Measurements from ENCODE around the gene RFK.
"Not testable (repeated sequence)": the region's sequence is repeated elsewhere in the genome, so short reads cannot be mapped to it uniquely, and the experiment has no call there.

The RFK gene

DNA sequence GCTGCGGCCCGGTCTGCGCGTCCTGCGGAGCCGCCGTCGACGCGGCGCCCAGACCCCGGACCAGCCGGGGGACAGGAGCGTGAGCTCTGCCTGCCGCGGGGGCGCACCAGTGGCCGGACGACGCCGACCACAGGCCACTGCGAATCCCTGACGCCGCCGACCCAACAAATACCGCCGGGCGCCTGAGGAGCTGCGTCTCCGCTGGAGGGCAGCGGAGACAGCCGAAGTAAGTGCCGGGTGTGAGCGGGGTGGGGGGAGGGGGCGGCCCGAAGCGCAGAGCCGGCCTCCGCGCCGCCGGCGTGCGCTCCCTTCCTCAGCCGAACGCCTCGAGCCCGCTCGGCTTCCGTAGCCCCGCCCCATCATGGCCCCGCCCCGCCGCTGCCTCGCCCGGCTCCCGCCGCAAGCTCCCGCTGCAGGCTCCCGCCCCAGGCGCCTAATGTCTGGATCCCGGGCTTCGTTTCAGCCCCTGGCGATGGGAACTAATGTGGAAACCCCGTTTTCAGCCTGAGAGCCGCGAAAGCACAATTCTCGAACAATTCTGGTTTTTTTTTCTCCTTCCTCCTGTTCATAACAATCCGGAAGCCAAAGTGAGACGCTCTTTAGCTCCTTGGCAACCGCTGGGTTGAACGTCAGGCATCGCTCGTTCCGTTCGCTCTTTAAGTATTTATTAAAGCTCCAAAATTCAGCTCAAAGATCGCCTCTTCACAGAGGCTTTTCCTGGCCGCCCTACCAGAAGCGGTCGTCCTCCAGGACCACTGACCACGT lies at the start of gene RFK:
TSS of gene RFK (minus strand) at position 232 of the 765 bp plus-strand sequence. CDS start 255 bp downstream, outside the sequence.
- DNase-seq = peak; percentile 47

DNA sequence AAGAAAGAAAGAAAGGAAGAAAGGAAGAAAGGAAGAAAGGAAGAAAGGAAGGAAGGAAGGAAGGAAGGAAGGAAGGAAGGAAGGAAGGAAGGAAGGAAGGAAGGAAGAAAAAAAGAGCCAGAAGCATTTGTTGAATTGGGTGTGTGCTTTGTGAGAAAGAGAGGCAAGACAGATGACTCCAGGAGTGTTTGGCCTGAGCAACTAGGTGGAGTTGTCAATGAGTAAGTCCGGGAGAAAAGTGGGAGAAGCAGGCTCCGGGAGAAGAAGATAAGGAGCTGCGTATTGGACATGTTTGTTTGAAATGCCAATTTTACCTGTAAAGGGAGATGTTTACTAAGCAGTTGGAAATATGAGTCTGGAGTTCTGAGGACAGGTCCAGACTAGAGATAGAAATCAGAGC lies 49.7 kb upstream of the RFK start:
- no peak for DNase-seq

DNA sequence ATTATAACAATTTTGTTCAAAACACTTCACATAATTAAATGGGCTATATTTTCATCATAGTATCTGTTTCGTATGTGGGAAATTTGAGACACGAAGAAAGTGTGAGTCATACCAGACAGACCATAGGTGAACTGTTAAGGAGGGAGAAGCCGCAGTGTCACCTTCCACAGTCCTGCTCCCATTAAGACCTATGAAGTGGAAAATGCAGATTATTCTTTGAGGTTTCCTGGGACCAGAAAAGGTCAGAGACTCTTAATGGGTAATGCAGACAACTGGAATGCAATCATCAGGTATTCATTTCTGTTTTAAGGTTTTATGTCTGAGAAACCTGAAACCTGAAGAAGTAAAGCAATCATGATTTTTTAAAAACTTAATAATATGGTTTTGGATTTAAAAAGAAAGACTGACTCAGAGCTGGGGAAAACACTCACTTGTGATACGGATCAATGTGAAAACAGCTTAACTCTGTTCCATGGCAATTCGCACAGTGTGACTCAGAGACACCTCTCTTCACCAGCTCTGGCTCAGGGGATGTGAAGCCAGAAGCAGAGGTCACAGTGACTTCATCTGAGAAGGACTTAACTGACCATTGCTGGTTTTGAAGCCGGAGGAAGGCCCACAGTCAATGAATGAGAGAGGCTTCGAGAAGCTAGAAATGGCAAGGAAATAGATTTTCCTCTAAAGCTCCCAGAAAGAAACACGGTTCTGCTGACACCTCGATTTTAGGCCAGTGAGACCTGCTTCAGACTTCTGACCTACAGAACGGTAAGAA lies 47.5 kb upstream of the RFK start:
- DNase-seq = no peak

DNA sequence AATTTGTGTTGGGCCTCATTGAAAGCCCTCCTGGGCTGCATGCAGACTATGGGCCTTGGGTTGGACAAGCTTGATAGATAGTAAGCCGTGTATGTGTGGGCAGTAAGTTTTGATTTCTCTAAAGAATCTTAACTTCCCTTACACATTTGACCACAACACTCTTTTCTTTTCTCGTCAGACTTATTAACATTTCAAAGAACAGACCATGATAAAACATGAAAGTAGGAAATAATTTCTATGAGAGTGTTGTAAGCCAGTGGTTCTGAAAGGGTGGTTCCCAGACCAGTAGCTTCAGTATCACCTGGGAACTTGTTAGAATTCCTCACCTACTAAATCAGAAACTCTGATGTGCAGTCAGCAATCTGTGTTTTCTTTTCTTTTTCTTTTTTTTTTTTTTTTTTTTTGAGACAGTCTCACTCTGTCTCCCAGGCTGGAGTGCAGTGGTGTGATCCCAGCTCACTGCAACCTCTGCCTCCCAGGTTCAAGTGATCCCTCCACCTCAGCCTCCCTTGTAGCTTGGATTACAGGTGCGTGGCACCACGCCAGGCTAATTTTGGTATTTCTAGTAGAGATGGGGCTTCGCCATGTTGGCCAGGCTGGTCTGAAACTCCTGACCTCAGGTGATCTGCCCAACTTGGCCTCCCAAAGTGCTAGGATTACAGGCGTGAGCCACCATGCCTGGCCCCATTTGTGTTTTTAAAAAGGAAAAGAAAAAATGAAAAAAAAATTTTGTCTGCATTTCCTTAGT lies 44.8 kb upstream of the RFK start:
- no peak for DNase-seq

DNA sequence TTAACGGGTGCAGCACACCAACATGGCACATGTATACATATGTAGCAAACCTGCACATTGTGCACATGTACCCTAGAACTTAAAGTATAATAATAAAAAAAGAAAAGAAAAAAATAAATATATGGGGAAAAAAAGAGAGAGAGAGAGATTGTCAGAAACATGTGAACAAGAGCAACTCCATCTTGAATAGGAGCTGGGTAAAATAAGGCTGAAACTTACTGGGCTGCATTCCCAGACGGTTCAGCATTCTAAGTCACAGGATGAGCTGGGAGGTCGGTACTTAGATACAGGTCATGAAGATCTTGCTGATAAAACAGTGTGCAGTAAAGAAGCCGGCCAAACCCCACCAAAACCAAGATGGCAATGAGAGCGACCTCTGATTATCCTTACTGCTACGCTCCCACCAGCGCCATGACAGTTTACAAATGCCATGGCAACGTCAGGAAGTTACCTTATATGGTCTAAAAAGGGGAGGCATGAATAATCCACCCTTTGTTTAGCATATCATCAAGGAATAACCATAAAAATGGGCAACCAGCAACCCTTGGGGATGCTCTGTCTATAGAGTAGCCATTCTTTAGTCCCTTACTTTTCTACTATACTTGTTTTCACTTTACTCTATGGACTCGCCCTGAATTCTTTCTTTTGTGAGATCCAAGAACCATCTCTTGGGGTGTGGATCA lies 42.9 kb upstream of the RFK start:
- DNase-seq = not testable (repeated sequence)

DNA sequence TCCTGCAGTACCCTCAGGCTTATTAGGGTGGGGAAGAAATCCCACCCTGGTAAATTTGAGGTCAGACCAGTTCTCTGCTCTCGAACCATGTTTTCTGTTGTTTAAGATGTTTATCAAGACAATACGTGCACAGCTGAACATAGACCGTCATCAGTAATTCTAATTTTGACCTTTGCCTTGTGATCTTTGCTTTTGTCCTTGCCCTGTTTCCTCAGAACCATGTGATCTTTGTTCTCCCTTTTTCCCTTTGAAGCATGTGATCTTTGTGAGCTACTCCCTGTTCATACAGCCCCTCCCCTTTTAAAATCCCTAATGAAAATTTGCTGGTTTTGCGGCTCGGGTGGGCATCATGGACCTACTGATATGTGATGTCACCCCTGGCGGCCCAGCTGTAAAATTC lies 40.7 kb upstream of the RFK start:
- DNase-seq = not testable (repeated sequence)

DNA sequence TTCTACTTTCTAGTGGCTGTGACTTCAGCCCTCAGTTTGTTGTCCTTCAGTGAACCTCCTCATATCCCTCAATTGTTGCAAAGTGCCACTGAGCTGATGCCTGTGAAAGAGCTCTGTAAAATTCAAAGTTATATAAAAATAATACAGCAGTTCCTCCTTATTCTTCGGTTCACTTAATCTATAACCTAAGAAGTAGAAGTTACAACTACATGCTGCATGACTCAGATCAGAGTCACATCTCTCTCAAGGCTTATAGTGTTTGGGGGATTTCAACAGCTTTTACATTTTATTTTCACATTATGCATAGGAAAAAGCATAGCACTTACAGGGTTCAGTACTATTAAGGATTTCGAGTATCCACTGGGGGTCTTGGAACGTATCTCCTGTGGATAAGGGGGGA lies 39.6 kb upstream of the RFK start:
- no peak for DNase-seq

DNA sequence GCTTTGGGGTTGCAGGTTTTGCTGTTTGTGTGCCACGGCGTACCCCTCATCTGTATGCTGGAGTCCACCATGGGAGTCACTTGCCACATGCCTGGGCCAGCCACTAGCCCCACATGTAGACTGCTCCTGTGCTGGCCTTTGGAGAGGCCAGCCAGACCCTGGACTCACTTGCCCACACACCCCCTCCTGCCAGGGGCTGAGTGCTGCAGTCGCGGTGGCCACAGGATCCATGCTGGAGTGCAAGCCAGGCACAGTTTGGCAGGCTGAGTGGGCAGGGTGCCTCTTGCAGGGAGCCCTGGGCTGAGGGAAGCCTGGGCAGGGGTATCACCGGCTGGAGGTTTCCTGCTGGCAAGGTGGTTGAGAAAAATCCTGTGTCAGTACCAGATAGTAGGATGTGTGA lies 39.2 kb upstream of the RFK start:
- no peak for DNase-seq

DNA sequence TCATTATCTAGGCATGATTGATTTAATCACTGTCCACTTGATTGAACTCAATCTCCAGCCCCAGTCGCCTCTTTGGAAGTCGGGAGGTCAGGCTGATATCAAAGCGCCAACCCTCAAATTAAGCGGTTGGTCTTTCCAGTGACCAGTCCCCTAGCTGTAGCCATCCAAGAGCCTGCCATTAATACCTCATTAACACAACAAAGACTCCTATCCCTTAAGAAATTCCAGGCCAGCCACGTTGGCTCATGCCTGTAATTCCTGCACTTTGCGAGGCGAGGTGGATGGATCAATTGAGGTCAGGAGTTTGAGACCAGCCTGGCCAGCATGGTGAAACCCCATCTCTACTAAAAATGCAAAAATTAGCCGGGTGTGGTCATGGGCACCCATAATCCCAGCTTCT lies 37.4 kb upstream of the RFK start:
- DNase-seq = no peak

DNA sequence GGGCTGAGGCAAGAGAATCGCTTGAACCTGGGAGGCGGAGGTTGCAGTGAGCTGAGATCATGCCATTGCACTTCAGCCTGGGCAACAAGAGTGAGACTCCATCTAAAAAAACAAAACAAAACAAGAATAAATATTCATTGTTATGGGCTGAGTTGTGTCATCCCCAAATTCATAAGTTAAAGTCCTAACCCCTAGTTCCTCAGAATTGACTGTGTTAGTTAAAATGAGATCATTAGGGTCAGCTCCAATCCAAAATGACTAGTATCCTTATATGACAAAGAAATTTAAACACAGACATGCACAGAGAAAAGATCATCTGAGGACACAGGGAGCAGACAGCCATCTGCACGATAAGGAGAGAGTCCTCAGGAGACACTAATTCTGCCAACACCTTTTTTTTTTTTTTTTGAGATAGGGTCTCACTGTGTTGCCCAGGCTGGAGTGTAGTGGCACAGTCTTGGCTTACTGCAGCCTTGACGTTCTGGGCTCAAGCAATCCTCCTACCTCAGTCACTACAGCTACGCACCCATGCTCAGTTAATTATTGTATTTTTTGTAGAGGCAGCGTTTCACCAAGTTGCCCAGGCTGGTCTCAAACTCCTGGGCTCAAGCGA lies 32.7 kb upstream of the RFK start:
- DNase-seq = no peak

DNA sequence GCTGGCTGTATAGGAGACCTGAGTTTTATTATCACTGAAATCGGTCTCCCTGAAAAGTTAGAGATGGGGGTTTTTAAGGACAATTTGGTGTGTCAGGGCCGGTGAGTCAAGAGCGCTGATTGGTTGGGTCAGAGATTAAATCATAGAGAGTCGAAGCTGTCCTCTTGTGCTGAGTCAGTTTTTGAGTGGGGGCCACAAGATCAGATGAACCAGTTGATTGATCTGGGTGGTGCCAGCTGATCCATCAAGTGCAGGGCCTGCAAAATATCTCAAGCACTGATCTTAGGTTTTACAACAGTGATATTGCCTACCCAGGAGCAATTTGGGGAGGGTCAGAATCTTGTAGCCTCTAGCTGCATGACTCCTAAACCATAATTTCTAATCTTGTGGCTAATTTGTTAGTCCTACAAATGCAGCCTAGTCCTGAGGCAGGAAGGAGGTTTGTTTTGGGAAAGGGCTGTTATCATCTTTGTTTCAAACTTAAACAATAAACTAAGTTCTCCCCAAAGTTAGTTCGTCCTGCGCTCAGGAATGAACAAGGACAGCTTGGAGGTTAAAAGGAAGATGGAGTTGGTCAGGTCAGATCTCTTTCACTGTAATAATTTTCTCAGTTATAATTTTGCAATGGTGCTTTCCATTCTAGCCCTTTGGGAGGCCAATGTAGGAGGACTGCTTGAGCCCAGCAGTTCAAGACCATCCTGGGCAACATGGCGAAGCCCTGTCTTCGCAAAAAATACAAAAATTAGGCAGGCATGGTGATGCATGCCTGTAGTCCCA lies 31.6 kb upstream of the RFK start:
- no peak for DNase-seq

DNA sequence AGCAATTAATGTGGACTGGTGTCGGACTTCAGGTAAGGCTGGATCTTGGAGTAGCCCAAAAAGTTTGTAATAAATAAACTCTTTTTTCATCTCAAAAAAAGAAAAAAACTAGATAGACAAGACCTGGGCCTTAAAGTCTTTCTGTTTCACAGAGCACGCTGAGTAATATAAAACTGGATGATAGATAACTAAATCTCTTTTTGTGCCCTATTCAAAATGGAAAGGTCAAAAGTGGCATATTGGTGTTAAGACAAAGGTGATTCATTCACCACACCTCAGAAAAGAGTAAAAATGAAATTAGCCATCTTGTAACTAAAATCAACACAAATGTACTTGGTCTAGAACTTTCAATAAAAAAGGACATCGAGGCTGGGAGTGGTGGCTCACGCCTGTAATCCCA lies 30.3 kb upstream of the RFK start:
- no peak for DNase-seq

DNA sequence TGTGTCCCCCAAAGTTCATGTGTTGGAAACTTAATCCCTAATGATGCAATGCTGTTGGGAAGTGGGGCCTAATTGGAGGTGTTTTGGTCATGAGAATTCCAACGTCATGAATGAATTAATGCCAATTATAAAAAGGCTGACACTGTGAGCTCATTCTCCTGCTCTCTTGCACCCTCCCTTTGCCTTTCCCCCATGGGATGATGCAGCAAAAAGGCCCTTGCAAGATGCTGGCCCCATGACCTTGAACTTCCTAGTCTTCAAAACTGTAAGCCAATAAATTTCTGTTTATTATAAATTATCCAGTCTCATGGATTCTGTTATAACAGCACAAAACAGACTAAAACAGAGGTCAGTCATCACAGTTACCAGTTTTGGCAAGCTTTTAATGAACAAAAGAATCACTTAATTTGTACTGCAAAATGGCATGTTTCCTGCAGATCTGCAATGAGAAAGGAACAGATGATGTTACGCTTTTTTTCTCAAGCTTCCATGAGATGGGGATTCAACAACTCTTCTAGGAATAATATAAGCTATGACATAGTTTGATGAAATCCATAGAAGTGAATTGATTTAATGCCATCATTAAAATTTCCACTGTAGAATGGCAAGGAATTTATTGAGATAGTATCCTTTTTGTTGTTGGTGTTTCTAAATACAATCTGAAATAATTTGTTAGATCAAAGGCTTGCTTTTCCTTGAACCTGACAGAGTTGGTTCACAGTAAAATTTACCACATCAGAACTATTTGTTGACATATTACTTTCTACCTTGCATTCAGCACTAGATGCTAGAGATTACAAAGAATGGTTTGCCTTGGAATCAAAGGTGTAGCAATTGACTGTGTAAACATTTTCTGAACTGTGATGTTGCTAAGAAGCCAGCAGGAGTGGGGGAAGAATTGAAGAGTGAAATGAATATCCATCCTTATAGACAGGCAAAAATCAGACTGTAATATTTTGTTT lies 29.3 kb upstream of the RFK start:
- no peak for DNase-seq

DNA sequence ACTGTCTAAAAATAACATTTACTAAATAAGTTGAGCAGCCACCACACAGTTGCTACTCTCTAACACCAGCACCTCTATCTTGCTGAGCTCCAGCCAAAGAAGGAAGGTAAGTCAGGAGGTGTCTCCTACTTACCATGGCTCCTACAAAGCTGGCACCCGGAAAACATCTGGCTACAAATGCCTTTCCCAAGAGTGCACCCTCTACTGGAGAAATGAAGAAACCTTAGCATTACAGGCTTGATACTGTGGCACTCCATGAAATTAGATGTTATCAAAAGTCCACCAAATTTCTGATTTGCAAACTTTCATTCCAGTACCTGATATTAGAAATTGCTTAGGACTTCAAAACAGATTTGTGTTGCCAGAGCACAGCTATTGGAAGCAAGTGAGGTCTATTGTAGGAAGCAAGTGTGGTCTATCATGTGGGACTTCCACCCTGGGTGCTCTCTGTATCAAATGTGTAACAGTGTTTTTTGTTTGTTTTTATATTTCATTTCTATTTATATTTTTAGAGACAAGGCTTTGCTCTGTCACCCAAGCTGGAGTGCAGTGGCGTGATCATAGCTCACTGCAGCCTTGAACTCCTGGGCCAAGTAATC lies 25.7 kb upstream of the RFK start:
- no peak for DNase-seq

DNA sequence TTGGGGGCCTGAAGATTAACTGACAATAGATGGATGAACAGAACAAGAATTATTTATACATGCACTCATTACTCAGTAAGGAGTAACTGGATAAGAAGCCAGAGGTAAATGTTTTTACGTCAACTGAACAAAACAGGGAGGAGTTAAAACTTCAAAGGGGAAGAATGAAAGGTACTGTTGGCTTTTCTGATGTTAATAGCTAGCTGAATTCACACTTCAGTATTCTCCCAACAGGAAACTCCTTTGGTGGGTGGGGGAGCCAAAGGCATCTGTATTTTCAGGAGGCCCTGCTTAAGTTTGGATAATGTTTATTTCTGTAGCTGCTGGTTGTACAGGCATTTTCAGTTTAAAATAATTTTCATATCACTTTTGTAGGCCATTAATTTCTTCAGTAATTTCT lies 23.2 kb upstream of the RFK start:
- no peak for DNase-seq

DNA sequence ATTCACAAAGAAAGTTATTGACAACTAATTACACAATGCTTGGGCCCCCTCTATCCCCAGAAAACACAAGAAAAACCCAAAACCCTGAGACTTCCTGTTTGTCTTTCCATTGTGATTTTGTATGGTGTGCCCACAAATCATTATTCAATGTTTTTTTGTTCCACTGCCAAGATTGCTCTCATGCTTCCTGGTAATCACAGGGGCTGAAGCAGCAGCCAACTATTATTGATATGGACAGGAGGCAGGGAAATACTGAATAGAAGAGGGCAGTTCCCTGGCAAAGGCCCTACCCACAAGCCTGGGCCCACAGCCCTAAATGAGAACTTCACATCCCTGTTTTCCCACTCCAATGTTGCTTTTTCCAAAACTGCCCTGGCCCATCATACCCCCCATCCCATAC lies 21.5 kb upstream of the RFK start:
- DNase-seq = no peak

DNA sequence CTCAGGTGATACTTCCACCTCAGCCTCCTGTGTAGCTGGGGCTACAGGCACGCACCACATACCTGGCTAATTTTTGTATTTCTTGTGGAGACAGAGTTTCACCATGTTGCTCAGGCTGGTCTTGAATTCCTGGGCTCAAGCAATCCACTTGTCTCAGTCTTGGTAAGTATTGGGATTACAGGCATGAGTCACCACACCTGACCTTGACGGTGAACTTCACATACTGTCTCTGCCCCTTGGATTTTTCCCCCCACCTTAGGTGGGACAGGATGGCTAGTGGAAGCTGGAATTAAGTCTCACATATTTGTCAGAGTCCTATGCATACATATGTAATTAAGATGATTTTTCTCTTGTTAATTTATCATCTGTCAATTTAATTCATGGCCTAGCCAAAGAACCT lies 20.9 kb upstream of the RFK start:
- no peak for DNase-seq

DNA sequence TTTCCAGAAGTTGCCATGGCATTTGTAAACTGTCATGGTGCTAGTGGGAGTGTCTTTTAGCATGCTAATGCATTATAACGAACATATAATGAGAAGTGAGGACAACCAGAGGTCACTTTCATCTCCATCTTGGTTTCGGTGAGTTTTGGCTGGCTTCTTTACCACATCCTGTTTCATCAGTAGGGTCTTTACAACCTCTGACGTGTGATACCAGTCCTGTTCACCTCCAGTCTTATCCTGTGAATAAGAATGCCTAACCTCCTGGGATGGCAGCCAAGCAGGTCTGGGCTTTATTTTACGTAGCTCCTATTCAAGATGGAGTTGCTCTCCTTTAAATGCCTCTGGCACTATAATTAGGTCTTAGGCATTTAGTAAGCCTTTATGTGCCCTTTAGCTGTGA lies 20.4 kb upstream of the RFK start:
- no peak for DNase-seq

DNA sequence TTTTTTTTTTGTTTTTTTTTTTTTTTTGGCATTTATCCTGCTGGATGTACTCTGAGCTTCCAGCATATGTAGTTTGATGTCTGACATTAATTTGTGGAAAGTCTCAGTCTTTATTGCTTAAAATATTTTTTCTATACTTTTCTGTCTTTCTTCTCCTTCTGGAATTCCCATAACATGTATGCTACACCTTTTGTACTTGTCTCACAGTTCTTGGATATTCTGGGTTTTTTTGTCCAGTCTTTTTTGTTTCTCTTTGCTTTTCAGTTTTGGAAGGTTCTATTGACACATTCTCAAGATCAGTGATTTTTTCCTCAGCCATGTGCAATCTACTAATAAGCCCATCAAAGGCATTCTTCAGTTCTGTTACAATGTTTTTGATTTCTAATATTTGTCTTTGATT lies 19.4 kb upstream of the RFK start:
- no peak for DNase-seq

DNA sequence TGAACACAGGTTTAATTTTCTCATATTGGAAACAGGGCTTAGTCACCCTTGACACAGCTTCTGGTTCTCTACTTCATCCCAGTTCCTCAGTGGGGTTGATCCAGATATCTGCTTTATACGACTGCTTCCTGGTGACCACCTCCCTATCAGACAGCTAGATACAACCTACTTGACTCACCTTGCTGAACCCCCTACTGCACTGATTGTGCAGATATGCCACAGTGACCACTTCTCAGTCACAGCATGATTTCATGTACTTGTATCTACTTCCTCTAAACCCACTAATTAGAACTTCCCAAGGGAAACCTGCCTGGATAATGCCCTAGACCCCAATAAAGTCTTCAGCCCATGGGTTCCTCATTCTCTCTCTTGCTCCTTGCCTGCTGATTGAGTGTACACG lies 18.4 kb upstream of the RFK start:
- no peak for DNase-seq

All from DMS79 (cell line).